Measurements from ENCODE around the gene CPED1.

DNA sequence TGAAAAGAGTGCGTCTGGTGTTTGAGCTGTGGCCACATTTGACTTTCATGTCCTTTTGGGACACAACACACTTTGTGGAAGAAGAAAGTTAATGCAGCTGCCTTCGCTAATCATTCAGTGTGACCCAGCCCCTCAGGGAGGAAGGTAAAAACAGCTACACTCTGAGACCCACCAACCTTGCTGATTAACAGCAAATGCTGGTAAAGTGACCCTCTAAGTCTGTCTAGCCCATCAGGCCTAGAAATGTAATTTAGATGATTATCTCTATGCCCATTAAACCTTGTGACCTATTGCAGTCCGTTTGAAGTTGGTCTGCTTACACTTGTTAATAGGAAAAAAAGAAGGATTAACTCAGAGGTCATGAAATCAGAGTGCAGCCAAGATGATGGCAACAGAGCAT is 178.4 kb downstream of the CPED1 start:
- TF ChIP-seq, protein P1, sequence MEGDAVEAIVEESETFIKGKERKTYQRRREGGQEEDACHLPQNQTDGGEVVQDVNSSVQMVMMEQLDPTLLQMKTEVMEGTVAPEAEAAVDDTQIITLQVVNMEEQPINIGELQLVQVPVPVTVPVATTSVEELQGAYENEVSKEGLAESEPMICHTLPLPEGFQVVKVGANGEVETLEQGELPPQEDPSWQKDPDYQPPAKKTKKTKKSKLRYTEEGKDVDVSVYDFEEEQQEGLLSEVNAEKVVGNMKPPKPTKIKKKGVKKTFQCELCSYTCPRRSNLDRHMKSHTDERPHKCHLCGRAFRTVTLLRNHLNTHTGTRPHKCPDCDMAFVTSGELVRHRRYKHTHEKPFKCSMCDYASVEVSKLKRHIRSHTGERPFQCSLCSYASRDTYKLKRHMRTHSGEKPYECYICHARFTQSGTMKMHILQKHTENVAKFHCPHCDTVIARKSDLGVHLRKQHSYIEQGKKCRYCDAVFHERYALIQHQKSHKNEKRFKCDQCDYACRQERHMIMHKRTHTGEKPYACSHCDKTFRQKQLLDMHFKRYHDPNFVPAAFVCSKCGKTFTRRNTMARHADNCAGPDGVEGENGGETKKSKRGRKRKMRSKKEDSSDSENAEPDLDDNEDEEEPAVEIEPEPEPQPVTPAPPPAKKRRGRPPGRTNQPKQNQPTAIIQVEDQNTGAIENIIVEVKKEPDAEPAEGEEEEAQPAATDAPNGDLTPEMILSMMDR (conservative IDR thresholded peaks at IDR 0.05; ENCODE audit: low read length) = no peak
- TF ChIP-seq EZH2phosphoT487 (IDR thresholded peaks at IDR 0.05; ENCODE audit: borderline replicate concordance, low read depth, low read length) = no peak

All from OCI-LY7 (cell line).